ENCODE data around the gene TRIM63.

Gene TRIM63

GRCh38 chr1:26006710-26007109 is 60.7 kb downstream of the TRIM63 start:
- Histone ChIP-seq H3K4me3 (ENCODE audit: low read depth in 1 of 2, low read length in 2 of 2) (no peak overlapping the region), H3K9me3 (ENCODE audit: control insufficient read depth in 1 of 2, low read length in 2 of 2) (no peaks in the 10 kb centered on the region), H3K36me3 (ENCODE audit: control insufficient read depth in 1 of 2, insufficient read depth in 2 of 2, low read length in 2 of 2) (no peaks in the 10 kb centered on the region), H3K27me3 (ENCODE audit: control insufficient read depth in 1 of 2, insufficient read depth in 2 of 2, low read length in 2 of 2) (no peaks in the 10 kb centered on the region), H3K9ac (ENCODE audit: low read depth in 1 of 2, low read length in 2 of 2) (no peak overlapping the region), H3K4me1 (ENCODE audit: control insufficient read depth in 1 of 2, insufficient read depth in 2 of 2, low read length in 2 of 2) (no peaks in the 10 kb centered on the region), H3K27ac (ENCODE audit: low read depth, low read length) (no peak overlapping the region)

DNA sequence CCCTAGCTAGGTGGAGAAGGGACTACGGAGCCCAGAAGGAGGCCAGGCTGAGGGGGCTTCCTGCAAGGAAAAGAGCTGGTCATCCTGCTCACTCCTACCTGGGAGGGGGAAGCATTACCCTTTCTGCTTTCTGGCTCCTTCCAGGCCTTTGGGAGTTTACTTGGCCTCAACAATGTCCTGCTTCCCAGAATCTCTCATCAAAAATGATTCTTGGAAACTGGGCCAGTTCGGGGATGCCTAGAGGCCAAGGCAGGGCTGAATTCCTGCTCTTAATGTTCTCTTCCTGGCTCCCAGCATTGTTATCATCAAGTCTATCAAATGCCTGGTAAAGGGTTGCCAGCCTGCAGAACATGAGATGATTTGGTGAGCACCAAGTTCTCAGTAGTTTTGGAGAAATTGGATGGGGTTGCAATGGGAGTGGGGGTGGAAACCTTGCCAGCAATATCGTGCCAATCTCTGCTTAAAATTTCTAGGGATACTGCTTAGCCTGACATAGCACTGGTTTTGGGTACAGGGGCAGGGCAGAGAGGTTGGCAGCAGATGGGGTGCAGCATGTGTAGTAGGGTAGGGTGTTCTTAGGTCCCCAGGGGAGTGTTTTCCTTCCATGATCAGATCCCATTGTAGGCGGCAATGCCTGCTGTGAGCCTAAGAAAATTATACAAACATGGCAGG is 61.9 kb downstream of the TRIM63 start:
- Histone ChIP-seq H3K9ac (ENCODE audit: low read depth in 1 of 2, low read length in 2 of 2) (no peak overlapping the region), H3K4me1 (ENCODE audit: control insufficient read depth in 1 of 2, insufficient read depth in 2 of 2, low read length in 2 of 2) (no peaks in the 10 kb centered on the region), H3K36me3 (ENCODE audit: control insufficient read depth in 1 of 2, insufficient read depth in 2 of 2, low read length in 2 of 2) (no peaks in the 10 kb centered on the region), H3K27ac (ENCODE audit: low read depth, low read length) (no peak overlapping the region), H3K4me3 (ENCODE audit: low read depth in 1 of 2, low read length in 2 of 2) (no peak overlapping the region), H3K9me3 (ENCODE audit: control insufficient read depth in 1 of 2, low read length in 2 of 2) (no peaks in the 10 kb centered on the region), H3K27me3 (ENCODE audit: control insufficient read depth in 1 of 2, insufficient read depth in 2 of 2, low read length in 2 of 2) (no peaks in the 10 kb centered on the region)

DNA sequence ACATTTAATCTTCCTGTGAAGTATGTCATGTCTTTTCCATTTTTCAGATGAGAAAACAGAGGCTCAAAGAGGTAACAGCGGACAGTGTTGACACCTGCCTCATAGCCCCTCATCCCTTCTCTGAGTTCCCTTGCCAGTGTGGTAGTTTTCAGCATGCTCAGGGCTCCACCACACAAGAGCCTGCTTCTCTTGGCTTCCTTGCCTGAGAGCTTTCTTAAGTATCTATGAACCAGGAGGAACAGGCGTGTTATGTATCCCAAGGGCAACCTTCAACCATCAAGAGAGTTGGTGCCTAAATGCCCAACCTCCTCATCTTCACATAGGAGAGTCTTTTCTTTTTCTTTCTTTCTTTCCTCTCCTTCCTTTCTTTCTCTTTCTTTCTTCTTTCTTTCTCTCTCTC is 63.7 kb downstream of the TRIM63 start:
- Histone ChIP-seq H3K4me1 (ENCODE audit: control insufficient read depth in 1 of 2, insufficient read depth in 2 of 2, low read length in 2 of 2) (no peaks in the 10 kb centered on the region), H3K9ac (ENCODE audit: low read depth in 1 of 2, low read length in 2 of 2) (no peak overlapping the region), H3K4me3 (ENCODE audit: low read depth in 1 of 2, low read length in 2 of 2) (no peak overlapping the region), H3K9me3 (ENCODE audit: control insufficient read depth in 1 of 2, low read length in 2 of 2) (no peaks in the 10 kb centered on the region), H3K27me3 (ENCODE audit: control insufficient read depth in 1 of 2, insufficient read depth in 2 of 2, low read length in 2 of 2) (no peaks in the 10 kb centered on the region), H3K36me3 (ENCODE audit: control insufficient read depth in 1 of 2, insufficient read depth in 2 of 2, low read length in 2 of 2) (no peaks in the 10 kb centered on the region), H3K27ac (ENCODE audit: low read depth, low read length) (no peak overlapping the region)

- no peak overlapping the region for H3K4me3 ChIP-seq (ENCODE audit: low read depth in 1 of 2, low read length in 2 of 2)
- H3K9ac ChIP-seq (ENCODE audit: low read depth in 1 of 2, low read length in 2 of 2), result no peak overlapping the region
- no peaks in the 10 kb centered on the region for H3K36me3 ChIP-seq (ENCODE audit: control insufficient read depth in 1 of 2, insufficient read depth in 2 of 2, low read length in 2 of 2)
- H3K9me3 ChIP-seq (ENCODE audit: control insufficient read depth in 1 of 2, low read length in 2 of 2), result no peaks in the 10 kb centered on the region
- no peaks in the 10 kb centered on the region for H3K27me3 ChIP-seq (ENCODE audit: control insufficient read depth in 1 of 2, insufficient read depth in 2 of 2, low read length in 2 of 2)
- peaks cover 4 to 5% of the 10 kb centered on the region in 2 donors for H3K4me1 ChIP-seq (ENCODE audit: control insufficient read depth in 1 of 2, insufficient read depth in 2 of 2, low read length in 2 of 2)
- H3K27ac ChIP-seq (ENCODE audit: low read depth, low read length), result no peak overlapping the region
Observed at GRCh38 chr1:26003262-26003661, 64.2 kb downstream of the TRIM63 start.

All from duodenal mucosa (tissue), 2 donors.